HCT116 (cell line): ENCODE measurements around the gene HTT-AS. TPM values are rescaled to one million over a fixed set of nuclear protein-coding genes. Genes with fewer than 3 reads are reported as not detected.

ENCODE experiments used
- ATAC-seq: fragments of 200-7000 bp; cut with Tn5 transposase; 2 replicates; pipeline ENCODE4 v1.9.1; 2020; ENCODE audit warnings: mild to moderate bottlenecking, moderate library complexity
- BruUV-seq: library from RNA; stranded (reverse); fragments of 400-500 nt; replicated peaks from 2 replicates; lab custom pipeline; 2021; lab: Mats Ljungman, UMichigan
- CTCF ChIA-PET: fragments of 300-600 bp; sonication (Branson Sonifier 250); formaldehyde crosslinking; loops from one replicate; lab custom pipeline; 2021; ENCODE audit warnings: antibody characterized with exemption; lab: Charles Lee
- POLR2A ChIA-PET: fragments of 300-600, 350-600 bp; sonication (Branson Sonifier 250); formaldehyde crosslinking; loops from one replicate; lab custom pipeline; 2021; ENCODE audit warnings: antibody characterized with exemption; lab: Charles Lee
- RAD21 ChIA-PET, 2 experiments: fragments of 300-600 bp; sonication (Branson Sonifier 250); formaldehyde crosslinking; loops; one replicate each; lab custom pipeline; 2023; ENCODE audit warnings: low total read pairs in 2 of 2; ENCODE audit not compliant: uncharacterized antibody in 2 of 2, unreplicated experiment in 2 of 2, low non-redundant PET in 1 of 2; lab: Charles Lee
- DNase-seq: peaks from one replicate; pipeline ENCODE4 v3.0.0-alpha.2; 2010; ENCODE audit warnings: low read depth, low spot score
- H2AFZ ChIP-seq: fragments of 200-600 bp; shearing (Covaris generic), sonication (generic); 2 replicates; pipeline ENCODE4 v1.6.1; 2017; ENCODE audit warnings: low read depth, mixed run types, mixed read lengths, antibody characterized with exemption, low read length; ENCODE audit not compliant: poor library complexity, severe bottlenecking
- H3K27ac ChIP-seq: 2 replicates; pipeline ENCODE4 v1.5.1; 2012; ENCODE audit warnings: low read depth, low read length
- H3K27me3 ChIP-seq: fragments of 200-600 bp; sonication (generic); 2 replicates; pipeline ENCODE4 v1.6.1; 2016; ENCODE audit warnings: mixed run types, low read length, mixed read lengths; ENCODE audit not compliant: insufficient read depth
- H3K36me3 ChIP-seq, 2 experiments: fragments of 200-500 bp in 1 of 2; fragments of 200-600 bp in 1 of 2; sonication (Bioruptor generic) in 1 of 2; sonication (generic) in 1 of 2; 2 replicates each; pipeline versions ENCODE4 v1.5.1 to v1.6.1; 2014 to 2016; ENCODE audit warnings: low read length in 2 of 2, inconsistent platforms in 1 of 2, mixed read lengths in 1 of 2, mixed run types in 1 of 2; ENCODE audit not compliant: insufficient read depth in 2 of 2, control insufficient read depth in 1 of 2
- H3K4me1 ChIP-seq, 2 experiments: fragments of 200-600 bp in 1 of 2; sonication (generic) in 1 of 2; 2 replicates each; pipeline versions ENCODE4 v1.5.1 to v1.6.1; 2012 to 2017; ENCODE audit warnings: low read length in 2 of 2, inconsistent platforms in 1 of 2, mild to moderate bottlenecking in 1 of 2, mixed read lengths in 1 of 2, mixed run types in 1 of 2, moderate library complexity in 1 of 2; ENCODE audit not compliant: insufficient read depth in 2 of 2, control insufficient read depth in 1 of 2
- H3K4me2 ChIP-seq: fragments of 200-600 bp; sonication (generic); 2 replicates; pipeline ENCODE4 v1.6.1; 2017; ENCODE audit warnings: mixed run types, low read length, mixed read lengths
- H3K4me3 ChIP-seq, 2 experiments: fragments of 200-600 bp in 1 of 2; sonication (generic) in 1 of 2; replicated peaks in 1 of 2; 2 replicates each; pipeline ENCODE4 v1.5.1; 2011 to 2016; ENCODE audit warnings: low read length in 2 of 2, control low read depth in 1 of 2, low read depth in 1 of 2, mild to moderate bottlenecking in 1 of 2, mixed read lengths in 1 of 2, mixed run types in 1 of 2
- H3K79me2 ChIP-seq: fragments of 200-600 bp; sonication (generic); 2 replicates; pipeline ENCODE4 v1.6.1; 2017; ENCODE audit warnings: mild to moderate bottlenecking, mixed run types, low read length, moderate library complexity, mixed read lengths; ENCODE audit not compliant: insufficient read depth
- H3K9ac ChIP-seq: fragments of 200-600 bp; sonication (generic); 2 replicates; pipeline ENCODE4 v1.6.1; 2016; ENCODE audit warnings: low read length, mixed read lengths
- H3K9me2 ChIP-seq: fragments of 200-600 bp; sonication (generic), shearing (Covaris generic); 2 replicates; pipeline ENCODE4 v1.6.1; 2017; ENCODE audit warnings: mixed run types, mild to moderate bottlenecking, moderate library complexity; ENCODE audit not compliant: insufficient read depth
- H3K9me3 ChIP-seq, 2 experiments: fragments of 200-500 bp in 1 of 2; fragments of 200-600 bp in 1 of 2; sonication (Bioruptor generic) in 1 of 2; sonication (generic) in 1 of 2; 2 replicates each; pipeline ENCODE4 v1.6.1; 2014 to 2017; ENCODE audit warnings: low read length in 2 of 2, mixed read lengths in 2 of 2, inconsistent platforms in 1 of 2, low read depth in 1 of 2, mild to moderate bottlenecking in 1 of 2, mixed run types in 1 of 2, moderate library complexity in 1 of 2; ENCODE audit not compliant: control insufficient read depth in 1 of 2, insufficient read depth in 1 of 2
- H4K20me1 ChIP-seq: fragments of 200-600 bp; sonication (generic), shearing (Covaris generic); 2 replicates; pipeline ENCODE4 v1.6.1; 2017; ENCODE audit warnings: mixed run types, mild to moderate bottlenecking, moderate library complexity; ENCODE audit not compliant: insufficient read depth
- EZH2 ChIP-seq: fragments of 200-600 bp; sonication (generic); IDR thresholded peaks from 2 replicates; pipeline ENCODE4 v1.6.1; 2017; ENCODE audit warnings: antibody characterized with exemption, mixed run types
- FOSL1 ChIP-seq: IDR thresholded peaks from 2 replicates; pipeline ENCODE4 v1.6.1; 2012; ENCODE audit warnings: low read depth
- RAD21 ChIP-seq: IDR thresholded peaks from 2 replicates; pipeline ENCODE4 v1.6.1; 2012; ENCODE audit warnings: low read depth, mild to moderate bottlenecking
- SP1 ChIP-seq: IDR thresholded peaks from 2 replicates; pipeline ENCODE4 v1.6.1; 2012; ENCODE audit warnings: low read depth
- TCF7L2 ChIP-seq: IDR thresholded peaks from 2 replicates; pipeline ENCODE4 v1.7.0; 2011; ENCODE audit warnings: borderline replicate concordance, inconsistent platforms; ENCODE audit not compliant: insufficient read depth, insufficient read length; ENCODE audit errors: extremely low read depth
- ZFX ChIP-seq: fragments of 450-650 bp; IDR thresholded peaks from 2 replicates; pipeline ENCODE4 v1.6.1; 2017
- ZNF274 ChIP-seq: fragments of 200-500 bp; sonication (Bioruptor generic); IDR thresholded peaks from 2 replicates; pipeline ENCODE4 v1.6.1; 2014; ENCODE audit warnings: mild to moderate bottlenecking, low read depth, low read length, inconsistent platforms
- intact Hi-C: fragments of 100-400 bp; cut with micrococcal nuclease; formaldehyde crosslinking; loops from 2 replicates; pipeline ENCODE4 v1.10.0; 2022
- total RNA-seq: library from RNA; stranded (reverse); gene quantifications from one replicate; pipeline ENCODE4 v1.2.1, GENCODE V29; 2021; ENCODE audit not compliant: unreplicated experiment
- TF ChIP-seq, protein P1 (sequence below), 3 experiments: fragments of 200-600 bp in 1 of 3; sonication (generic) in 1 of 3; IDR thresholded peaks in 2 of 3; conservative IDR thresholded peaks in 1 of 3; 2 replicates each; pipeline ENCODE4 v1.5.1; 2012 to 2017; ENCODE audit warnings: low read depth in 2 of 3, low read length in 2 of 3, antibody characterized with exemption in 1 of 3, borderline replicate concordance in 1 of 3, control low read depth in 1 of 3, mild to moderate bottlenecking in 1 of 3, mixed read lengths in 1 of 3, mixed run types in 1 of 3, moderate library complexity in 1 of 3; ENCODE audit not compliant: insufficient read depth in 1 of 3
- TF ChIP-seq, protein P2 (sequence below): IDR thresholded peaks from 2 replicates; pipeline ENCODE4 v1.6.1; 2012; ENCODE audit warnings: low read depth

The HTT-AS gene
- total RNA-seq, 1 experiment from 2014 or later, result not detected

DNA sequence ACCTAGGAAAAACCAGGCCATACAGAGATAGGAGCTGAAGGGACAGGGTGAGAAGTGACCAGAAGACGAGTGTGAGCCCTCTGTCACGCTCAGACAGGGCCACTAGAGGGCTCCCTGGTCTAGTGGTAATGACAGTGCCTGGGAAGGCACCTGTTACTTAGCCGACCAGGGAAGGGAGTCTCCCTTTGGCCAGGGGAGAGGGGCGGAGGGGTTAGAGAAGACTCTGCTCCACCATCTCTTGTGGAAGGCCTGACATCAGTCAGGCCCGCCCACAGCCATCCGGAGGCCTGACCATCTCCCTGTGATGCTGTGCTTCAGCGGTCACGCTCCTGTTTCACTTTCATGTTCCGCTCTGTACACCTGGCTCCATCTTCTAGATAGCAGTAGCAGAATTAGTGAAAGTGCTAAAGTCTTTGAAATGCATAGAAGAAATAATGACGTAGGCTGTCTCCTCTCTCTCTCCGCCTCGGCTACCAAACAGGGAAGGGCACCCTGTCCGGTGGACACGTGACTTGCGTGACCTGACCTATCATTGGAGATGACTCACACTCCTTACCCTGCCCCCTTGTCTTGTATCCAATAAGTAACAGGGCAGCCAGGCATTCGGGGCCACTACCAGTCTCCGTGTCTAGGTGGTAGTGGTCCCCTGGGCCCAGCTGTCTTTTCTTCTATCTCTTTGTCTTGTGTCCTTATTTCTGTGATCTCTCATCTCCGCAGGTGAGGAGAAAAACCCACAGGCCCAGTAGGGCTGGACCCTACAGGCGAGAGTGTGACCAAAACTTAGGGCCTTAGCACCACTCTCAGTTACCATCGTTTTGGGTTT is 26.7 kb downstream of the HTT-AS start:
- Histone ChIP-seq H3K4me3 (no peak overlapping the region), H3K27ac (no peak overlapping the region), H4K20me1 (no peaks in the 10 kb centered on the region), H3K9ac (no peak overlapping the region), H3K36me3 (no peaks in the 10 kb centered on the region), H3K27me3 (no peaks in the 10 kb centered on the region), H3K9me2 (no peaks in the 10 kb centered on the region; the same call in 1 of the 2 replicates), H3K4me2 (peak overlapping the region; percentile 51), H3K79me2 (no peaks in the 10 kb centered on the region), H2AFZ (no peak overlapping the region), H3K9me3 (no peaks in the 10 kb centered on the region), H3K4me1 (no peaks in the 10 kb centered on the region)
- BruUV-seq, result no TSS peak
- TF ChIP-seq FOSL1 (no peak), TCF7L2 (peak; percentile 19), RAD21 (peak; percentile 79)
- TF ChIP-seq, protein P1, sequence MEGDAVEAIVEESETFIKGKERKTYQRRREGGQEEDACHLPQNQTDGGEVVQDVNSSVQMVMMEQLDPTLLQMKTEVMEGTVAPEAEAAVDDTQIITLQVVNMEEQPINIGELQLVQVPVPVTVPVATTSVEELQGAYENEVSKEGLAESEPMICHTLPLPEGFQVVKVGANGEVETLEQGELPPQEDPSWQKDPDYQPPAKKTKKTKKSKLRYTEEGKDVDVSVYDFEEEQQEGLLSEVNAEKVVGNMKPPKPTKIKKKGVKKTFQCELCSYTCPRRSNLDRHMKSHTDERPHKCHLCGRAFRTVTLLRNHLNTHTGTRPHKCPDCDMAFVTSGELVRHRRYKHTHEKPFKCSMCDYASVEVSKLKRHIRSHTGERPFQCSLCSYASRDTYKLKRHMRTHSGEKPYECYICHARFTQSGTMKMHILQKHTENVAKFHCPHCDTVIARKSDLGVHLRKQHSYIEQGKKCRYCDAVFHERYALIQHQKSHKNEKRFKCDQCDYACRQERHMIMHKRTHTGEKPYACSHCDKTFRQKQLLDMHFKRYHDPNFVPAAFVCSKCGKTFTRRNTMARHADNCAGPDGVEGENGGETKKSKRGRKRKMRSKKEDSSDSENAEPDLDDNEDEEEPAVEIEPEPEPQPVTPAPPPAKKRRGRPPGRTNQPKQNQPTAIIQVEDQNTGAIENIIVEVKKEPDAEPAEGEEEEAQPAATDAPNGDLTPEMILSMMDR (IDR thresholded peaks at IDR 0.05 in 2 of 3, conservative IDR thresholded peaks at IDR 0.05 in 1 of 3; ENCODE audit: borderline replicate concordance in 1 of 3, insufficient read depth in 1 of 3, low read depth in 2 of 3, low read length in 2 of 3), result peak; percentile 51 to 87 (median 71); a peak in 5 of 6 replicates
- RAD21 ChIA-PET, result interaction anchor here in 1 of 2 experiments (0.6 kb wide), 1 partner anchor 92 kb away, joined by 3 read pairs; no protein-coding TSS in a partner anchor
- POLR2A ChIA-PET, result no interaction called here
- intact Hi-C loops, result loop anchor here (5.0 kb wide), 1 partner anchor 90 kb away; no protein-coding TSS in a partner anchor
- peak; percentile 45 for DNase-seq
- CTCF ChIA-PET, result interaction anchor here (1.3 kb wide), 1 partner anchor 15 kb away, joined by 4 read pairs; no protein-coding TSS in a partner anchor
- ATAC-seq, result peak; percentile 98

DNA sequence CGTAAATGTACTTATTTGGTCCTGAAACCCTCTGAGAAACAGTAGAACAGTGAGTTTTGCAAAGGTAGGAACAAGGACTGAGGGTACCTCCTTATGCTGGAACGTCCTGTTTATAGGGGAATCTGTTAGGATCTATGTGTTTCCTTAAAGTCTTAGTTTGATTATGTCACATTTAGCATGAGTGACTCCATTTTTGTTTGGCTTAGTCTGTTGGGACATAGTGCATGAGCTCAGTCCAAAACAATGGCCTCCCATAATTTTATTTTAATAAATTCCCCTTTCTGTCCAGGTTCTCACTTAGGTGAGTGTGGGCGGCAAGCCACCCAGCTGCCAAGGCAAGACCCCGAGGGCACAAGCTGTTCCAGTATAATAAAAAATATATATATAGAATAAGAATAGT is 27.7 kb downstream of the HTT-AS start:
- Histone ChIP-seq H3K27me3 (no peaks in the 10 kb centered on the region), H3K9ac (no peak overlapping the region), H3K4me3 (no peak overlapping the region), H3K4me2 (no peak overlapping the region), H3K79me2 (no peaks in the 10 kb centered on the region), H3K36me3 (no peaks in the 10 kb centered on the region), H2AFZ (no peak overlapping the region), H3K27ac (no peak overlapping the region), H3K9me2 (no peaks in the 10 kb centered on the region; the same call in 1 of the 2 replicates), H4K20me1 (no peaks in the 10 kb centered on the region), H3K9me3 (no peaks in the 10 kb centered on the region), H3K4me1 (no peaks in the 10 kb centered on the region)
- ATAC-seq, result no peak
- no peak for DNase-seq
- ChIA-PET RAD21 (no interaction called here), CTCF (interaction anchor here (1.3 kb wide), 1 partner anchor 14 kb away, joined by 4 read pairs; no protein-coding TSS in a partner anchor), POLR2A (no interaction called here)
- intact Hi-C loops, result loop anchor here (5.0 kb wide), 1 partner anchor 91 kb away; no protein-coding TSS in a partner anchor
- TF ChIP-seq RAD21, result no peak
- no peak for TF ChIP-seq FOSL1
- no peak for TF ChIP-seq SP1
- no peak for TF ChIP-seq ZFX
- no peak for TF ChIP-seq ZNF274
- TF ChIP-seq EZH2, result no peak
- TF ChIP-seq, protein P2, sequence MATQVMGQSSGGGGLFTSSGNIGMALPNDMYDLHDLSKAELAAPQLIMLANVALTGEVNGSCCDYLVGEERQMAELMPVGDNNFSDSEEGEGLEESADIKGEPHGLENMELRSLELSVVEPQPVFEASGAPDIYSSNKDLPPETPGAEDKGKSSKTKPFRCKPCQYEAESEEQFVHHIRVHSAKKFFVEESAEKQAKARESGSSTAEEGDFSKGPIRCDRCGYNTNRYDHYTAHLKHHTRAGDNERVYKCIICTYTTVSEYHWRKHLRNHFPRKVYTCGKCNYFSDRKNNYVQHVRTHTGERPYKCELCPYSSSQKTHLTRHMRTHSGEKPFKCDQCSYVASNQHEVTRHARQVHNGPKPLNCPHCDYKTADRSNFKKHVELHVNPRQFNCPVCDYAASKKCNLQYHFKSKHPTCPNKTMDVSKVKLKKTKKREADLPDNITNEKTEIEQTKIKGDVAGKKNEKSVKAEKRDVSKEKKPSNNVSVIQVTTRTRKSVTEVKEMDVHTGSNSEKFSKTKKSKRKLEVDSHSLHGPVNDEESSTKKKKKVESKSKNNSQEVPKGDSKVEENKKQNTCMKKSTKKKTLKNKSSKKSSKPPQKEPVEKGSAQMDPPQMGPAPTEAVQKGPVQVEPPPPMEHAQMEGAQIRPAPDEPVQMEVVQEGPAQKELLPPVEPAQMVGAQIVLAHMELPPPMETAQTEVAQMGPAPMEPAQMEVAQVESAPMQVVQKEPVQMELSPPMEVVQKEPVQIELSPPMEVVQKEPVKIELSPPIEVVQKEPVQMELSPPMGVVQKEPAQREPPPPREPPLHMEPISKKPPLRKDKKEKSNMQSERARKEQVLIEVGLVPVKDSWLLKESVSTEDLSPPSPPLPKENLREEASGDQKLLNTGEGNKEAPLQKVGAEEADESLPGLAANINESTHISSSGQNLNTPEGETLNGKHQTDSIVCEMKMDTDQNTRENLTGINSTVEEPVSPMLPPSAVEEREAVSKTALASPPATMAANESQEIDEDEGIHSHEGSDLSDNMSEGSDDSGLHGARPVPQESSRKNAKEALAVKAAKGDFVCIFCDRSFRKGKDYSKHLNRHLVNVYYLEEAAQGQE, result no peak
- no peak for TF ChIP-seq TCF7L2
- no TSS peak for BruUV-seq
